ENCODE results near the gene GRIN2C.
"Not testable (repeated sequence)": the region's sequence is repeated elsewhere in the genome, so short reads cannot be mapped to it uniquely, and the experiment has no call there.

GRIN2C gene

DNA sequence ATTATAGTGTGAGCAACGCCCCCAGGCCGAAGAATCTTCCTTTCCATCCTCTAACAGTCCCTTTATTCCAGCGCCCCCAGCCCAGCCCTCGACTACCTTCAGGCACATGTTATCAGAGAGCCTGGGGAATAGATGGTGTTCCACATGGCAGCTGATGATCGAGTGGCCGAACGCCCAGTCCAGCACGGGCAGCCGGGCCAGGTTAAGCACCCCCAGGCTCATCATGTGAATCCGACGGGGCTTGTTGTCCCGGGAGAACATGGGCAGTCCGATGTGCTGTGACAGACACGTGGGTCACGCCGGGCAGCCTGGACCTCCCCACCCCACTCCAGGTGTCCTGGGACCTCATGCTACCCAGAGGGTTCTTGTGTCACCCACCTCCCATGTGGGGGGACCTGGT lies 19.6 kb upstream of the GRIN2C start:
- no peak for DNase-seq (ENCODE audit: low spot score)

DNA sequence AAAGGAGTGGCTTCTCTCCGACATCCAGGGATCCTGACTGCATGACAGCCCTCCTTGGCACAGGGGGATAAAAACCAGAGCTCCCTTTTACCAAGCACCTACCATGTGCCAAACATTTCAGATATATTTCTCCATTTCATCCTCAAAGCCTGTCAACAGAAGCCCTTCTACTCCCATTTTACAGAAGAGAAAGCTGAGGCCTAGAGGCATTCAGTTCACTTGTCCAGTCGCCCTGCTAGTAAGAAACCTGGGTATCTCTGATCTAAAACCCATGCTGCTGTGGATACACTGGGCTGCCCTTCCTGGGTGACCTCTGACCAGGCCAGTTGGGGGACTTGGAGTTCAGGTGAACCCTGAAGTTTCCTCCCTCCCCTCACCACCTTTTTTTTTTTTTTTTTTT lies 19.0 kb upstream of the GRIN2C start:
- no peak for DNase-seq (ENCODE audit: low spot score)

DNA sequence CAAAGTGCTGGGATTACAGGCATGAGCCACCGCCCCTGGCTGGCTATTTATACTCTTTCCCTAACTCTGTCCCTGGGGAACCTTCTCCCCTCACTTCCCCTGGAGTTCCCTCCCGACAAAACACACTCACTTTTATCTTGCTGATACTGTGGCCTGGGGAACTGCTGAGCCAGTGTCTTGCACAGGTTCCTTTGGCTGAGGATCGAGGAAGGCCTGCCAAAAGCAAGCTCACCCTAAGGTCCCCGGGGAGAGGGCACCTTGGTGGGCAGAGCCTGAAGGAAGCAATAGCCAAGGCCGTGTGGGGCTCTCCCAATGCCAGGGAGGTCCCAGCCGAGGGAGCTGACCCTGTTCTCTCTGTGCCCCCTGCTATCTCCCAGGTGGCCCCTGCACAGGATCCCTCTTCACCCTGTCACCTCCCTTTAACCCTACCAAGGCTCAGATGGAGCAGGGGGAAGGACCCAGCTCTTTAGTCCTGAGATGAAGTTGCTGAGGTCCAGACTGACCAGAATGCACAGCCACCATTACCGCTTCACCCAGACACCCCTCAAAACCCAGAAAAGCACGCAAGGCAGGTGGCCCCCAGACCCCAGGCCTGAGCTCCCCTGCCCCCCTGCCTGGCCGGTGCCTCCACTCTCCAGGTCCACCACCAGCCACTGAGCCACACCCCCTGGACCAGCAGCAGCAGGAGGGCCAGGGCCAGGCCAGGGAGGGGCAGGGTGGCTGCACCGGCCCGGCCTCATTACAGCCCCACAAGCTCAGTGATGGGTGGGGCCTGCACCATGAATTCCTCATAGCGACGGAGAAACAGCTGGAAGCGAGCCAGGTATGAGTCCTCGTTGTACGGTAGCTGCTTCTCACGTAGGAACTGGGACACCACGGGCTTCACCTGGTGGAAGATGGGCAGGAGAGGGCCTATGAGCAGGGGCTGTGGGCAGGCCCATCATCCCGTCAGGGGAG lies 18.2 kb upstream of the GRIN2C start:
- no peak for DNase-seq (ENCODE audit: low spot score)

DNA sequence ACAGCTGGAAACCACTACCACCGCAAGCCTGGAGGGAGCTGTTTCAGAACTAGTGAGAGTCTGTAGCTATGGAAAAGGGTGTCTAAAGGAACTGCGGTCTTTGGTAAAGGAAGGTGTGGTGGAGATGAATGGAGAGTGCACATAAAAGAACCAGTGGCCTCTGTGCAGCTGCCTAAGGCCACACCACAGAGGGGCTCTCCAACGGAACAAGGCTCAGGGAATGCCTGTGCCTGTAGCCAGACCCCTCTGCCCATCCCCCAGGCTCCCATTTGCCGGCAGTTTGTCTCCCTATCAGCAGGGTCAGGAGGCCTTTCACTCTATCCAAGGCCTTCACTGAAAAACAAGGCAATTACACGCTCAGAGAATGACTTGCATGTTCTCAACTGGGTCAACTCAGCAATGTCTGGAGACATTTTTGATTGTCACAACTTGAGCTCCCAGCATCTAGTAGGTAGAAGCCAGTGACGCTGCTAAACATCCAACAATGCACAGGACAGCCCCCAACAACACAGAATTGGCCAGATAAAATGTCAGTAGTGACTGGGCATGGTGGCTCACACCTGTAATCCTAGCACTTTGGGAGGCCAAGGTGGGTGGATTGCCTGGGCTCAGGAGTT lies 16.4 kb upstream of the GRIN2C start:
- DNase-seq (ENCODE audit: low spot score), result no peak

GRCh38 chr17:74875155-74875976 lies 15.7 kb upstream of the GRIN2C start:
- DNase-seq (ENCODE audit: low spot score), result no peak

GRCh38 chr17:74874615-74875037 lies 14.9 kb upstream of the GRIN2C start:
- DNase-seq (ENCODE audit: low spot score), result no peak

GRCh38 chr17:74873874-74874614 lies 14.4 kb upstream of the GRIN2C start:
- no peak for DNase-seq (ENCODE audit: low spot score)

DNA sequence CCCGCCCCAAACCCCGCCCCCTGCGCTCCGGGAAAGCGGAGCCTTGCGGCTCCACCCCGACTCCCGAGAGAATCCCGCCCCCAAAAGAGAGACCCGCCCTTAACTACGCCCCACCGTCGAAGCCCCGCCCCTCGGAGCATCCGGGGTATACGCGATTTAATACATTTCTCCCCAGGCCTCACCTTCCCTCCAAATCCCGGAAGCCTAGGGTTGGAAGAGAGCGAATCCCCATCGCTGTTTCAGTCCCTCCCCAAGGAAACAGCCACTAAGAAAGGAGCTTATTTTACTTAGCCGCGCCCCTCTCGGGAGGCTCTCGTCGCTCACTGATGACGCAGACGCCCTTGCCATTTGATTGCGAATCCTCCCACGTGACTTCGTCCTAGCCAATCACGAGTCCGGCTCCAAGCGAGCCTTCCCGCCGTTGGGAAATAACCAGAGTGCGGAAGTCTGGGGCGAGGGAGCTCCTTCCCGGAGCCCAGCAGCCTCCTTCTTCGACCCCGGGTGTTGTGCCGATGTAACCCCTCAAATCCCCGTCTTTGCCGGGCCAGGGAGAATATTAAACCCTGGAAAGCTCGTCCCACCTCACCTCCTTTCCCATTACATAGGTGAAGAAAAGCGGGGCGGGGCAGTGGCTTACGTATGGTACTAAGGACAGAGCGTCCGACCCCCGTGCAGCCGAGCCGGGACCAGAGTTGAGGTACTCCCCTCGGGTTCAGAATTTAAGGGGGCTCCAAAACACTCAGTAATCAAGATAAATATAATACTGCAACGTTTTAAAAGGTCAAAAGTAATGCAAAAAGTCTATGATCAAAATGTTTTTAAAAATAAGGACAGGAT lies 13.6 kb upstream of the GRIN2C start:
- peak; percentile 100 for DNase-seq (ENCODE audit: low spot score)

GRCh38 chr17:74872313-74873036 lies 12.8 kb upstream of the GRIN2C start, which contains the start of gene FDXR:
Gene FDXR, minus strand, starts transcription at chr17:74872994. Its CDS starts 50 bp downstream, at chr17:74872944.
- no peak for DNase-seq (ENCODE audit: low spot score)

DNA sequence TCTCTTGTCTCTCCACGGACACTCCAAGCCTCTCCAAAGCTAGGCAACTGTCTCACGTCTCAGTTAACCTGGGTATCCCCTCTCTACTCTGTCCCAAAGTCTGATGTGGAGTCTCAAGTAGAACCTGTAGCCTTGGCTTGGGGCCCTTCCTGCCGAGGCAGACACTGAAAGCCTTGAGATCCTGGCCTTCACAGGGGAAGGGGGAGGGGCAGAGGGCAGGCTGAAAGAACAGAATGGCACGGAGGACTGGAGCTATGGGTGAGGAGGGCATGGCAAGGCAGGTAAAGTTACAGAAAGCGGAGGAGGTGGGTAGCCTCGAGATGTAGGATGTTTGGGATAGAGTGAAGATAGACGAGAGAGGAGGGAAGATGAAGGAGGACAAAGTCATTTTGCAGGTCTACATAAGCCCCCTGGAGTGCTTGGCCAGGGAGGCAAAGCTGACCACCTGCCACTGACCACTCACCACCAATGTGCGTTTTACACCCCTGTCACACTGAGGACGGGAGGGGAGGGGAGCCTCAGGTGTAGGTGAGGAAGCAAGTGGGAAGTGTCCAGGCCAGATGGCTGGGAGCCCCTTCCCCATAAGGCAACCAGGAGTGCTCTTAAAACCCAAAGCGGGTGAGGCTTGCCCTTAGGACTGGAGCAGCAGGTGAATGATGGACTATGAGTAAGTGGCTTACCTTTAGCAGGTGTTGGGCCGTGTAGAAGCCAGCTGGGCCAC lies 11.8 kb upstream of the GRIN2C start:
- DNase-seq (ENCODE audit: low spot score), result no peak

DNA sequence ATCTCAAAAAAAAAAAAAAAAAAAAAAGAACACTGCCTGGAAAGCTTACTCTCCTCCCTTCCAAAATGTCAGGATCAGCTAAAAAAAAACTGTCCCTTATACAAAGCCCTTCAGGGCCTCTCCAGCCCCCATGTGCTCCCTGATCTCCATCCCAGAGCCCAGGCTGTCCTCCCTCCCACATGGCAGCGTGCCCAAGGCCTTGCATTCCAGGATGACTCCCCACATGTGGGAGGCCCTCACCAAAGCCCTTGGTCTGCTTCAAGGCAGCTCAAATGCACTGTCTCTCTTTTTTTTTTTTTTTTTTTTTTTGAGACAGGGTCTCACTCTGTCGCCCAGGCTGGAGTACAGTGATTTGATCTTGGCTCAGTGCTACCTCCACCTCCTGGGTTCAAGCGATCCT lies 10.8 kb upstream of the GRIN2C start:
- DNase-seq (ENCODE audit: low spot score), result no peak

- not testable (repeated sequence) for DNase-seq (ENCODE audit: low spot score)
Measured at GRCh38 chr17:74870028-74870427, 10.3 kb upstream of the GRIN2C start.

GRCh38 chr17:74868908-74869255 lies 9.2 kb upstream of the GRIN2C start:
- DNase-seq (ENCODE audit: low spot score), result no peak

- no peak for DNase-seq (ENCODE audit: low spot score)
Measured at GRCh38 chr17:74868251-74868907, 8.7 kb upstream of the GRIN2C start.

- DNase-seq (ENCODE audit: low spot score), result no peak
Measured at GRCh38 chr17:74866198-74866835, 6.6 kb upstream of the GRIN2C start.

DNA sequence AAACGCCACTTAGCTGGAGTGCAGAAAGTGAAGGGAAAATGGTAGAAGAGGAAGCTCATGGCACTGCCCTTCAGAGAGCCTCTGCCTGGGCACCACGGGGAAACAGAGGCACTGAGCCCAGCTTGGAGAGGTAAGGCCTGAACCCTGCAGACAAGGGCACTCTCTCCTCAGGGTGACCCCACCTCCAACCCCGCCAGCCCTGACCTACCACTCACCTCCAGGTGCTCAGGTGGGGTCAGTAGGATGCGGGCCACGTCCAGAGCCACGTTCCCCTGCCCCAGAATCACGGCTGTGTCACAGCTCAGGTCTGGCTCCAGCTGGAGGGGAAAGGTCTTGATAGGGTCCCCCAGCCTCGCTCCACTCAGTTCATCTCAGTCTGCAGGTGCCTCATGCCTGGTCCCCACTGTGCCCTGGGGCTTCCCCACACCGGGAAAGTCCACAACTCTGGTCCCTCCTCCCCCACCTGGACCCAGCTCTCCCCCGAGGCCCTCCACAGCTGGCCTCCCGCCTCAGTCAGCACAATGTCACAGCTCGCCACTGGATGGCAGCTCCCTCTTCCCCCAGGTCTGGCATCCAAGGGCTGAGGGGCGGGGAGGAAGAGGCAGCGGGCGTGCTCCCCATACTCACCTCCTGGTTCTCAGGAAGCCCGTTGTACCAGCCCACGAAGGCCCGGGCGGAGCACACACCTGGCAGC lies 6.0 kb upstream of the GRIN2C start:
- DNase-seq (ENCODE audit: low spot score), result no peak

- peak; percentile 73 for DNase-seq (ENCODE audit: low spot score)
Measured at GRCh38 chr17:74864866-74865395, 5.2 kb upstream of the GRIN2C start.
